K562 (cell line): ENCODE data around the gene LRP1B. TPM values are rescaled to one million over a fixed set of nuclear protein-coding genes. Genes with fewer than 3 reads are reported as not detected.

Experiments used
- ATAC-seq: fragments of 200-7000 bp; cut with Tn5 transposase; 3 replicates; pipeline ENCODE4 v1.9.1; 2020; ENCODE audit warnings: moderate library complexity
- BruUV-seq: library from RNA; stranded (reverse); fragments of 400-500 nt; replicated peaks from 2 replicates; lab custom pipeline; 2021; lab: Mats Ljungman, UMichigan
- CTCF ChIA-PET: fragments of 300-600 bp; formaldehyde crosslinking; extraction: SDS; loops from one replicate; lab custom pipeline; 2021; ENCODE audit warnings: low intra/inter-chr PET ratio; lab: Yijun Ruan, JAX
- POLR2A ChIA-PET: fragments of 300-600, 350-650 bp; sonication (Branson Sonifier 250); formaldehyde crosslinking; extraction: SDS; loops from one replicate; lab custom pipeline; 2021; ENCODE audit warnings: antibody characterized with exemption, inconsistent platforms; lab: Yijun Ruan, JAX
- DNase-seq, 4 experiments: peaks; one replicate each; pipeline versions ENCODE4 v3.0.0 to v3.0.0-alpha.2; 2011 to 2018; ENCODE audit warnings: low spot score in 3 of 4, mixed read lengths in 3 of 4; ENCODE audit errors: extremely low read depth in 1 of 4
- FAIRE-seq: peaks from 2 replicates; lab custom pipeline; 2011; peaks lifted over from hg19 to GRCh38; lab: Jason Lieb, UNC
- H2AFZ ChIP-seq: 2 replicates; pipeline ENCODE4 v1.6.0; 2011; ENCODE audit warnings: low read depth, low read length, control low read depth, inconsistent platforms
- H3K27ac ChIP-seq: fragments of 200-600 bp; 3 replicates; pipeline ENCODE4 v1.8.0; 2011; ENCODE audit warnings: low read depth, mild to moderate bottlenecking, control low read depth, inconsistent platforms, low read length, moderate library complexity, mixed read lengths; ENCODE audit errors: extremely low read depth
- H3K27me3 ChIP-seq, 2 experiments: fragments of 300-600 bp in 1 of 2; 2 replicates in 1 of 2; 3 replicates in 1 of 2; pipeline versions ENCODE4 v1.6.0 to v1.8.0; 2011; ENCODE audit warnings: inconsistent platforms in 2 of 2, low read length in 2 of 2, mild to moderate bottlenecking in 1 of 2, mixed read lengths in 1 of 2, moderate library complexity in 1 of 2; ENCODE audit not compliant: control insufficient read depth in 2 of 2, insufficient read depth in 2 of 2
- H3K36me3 ChIP-seq: fragments of 300-600 bp; 3 replicates; pipeline ENCODE4 v1.8.0; 2011; ENCODE audit warnings: mild to moderate bottlenecking, low read length, inconsistent platforms; ENCODE audit not compliant: control insufficient read depth, insufficient read depth
- H3K4me1 ChIP-seq, 2 experiments: fragments of 200-600 bp in 1 of 2; replicated peaks in 1 of 2; 2 replicates in 1 of 2; 3 replicates in 1 of 2; pipeline versions ENCODE4 v1.5.1 to v1.8.0; 2011; ENCODE audit warnings: inconsistent platforms in 2 of 2, low read length in 2 of 2, mild to moderate bottlenecking in 1 of 2, mixed read lengths in 1 of 2, moderate library complexity in 1 of 2; ENCODE audit not compliant: control insufficient read depth in 2 of 2, insufficient read depth in 2 of 2
- H3K4me2 ChIP-seq: 2 replicates; pipeline ENCODE4 v1.6.1; 2011; ENCODE audit warnings: low read length, control low read depth, inconsistent platforms, mixed read lengths; ENCODE audit not compliant: insufficient read depth
- H3K4me3 ChIP-seq: fragments of 200-600 bp; sonication (generic), shearing (Covaris generic); 2 replicates; pipeline ENCODE4 v1.5.1; 2016; ENCODE audit warnings: control low read depth, inconsistent platforms
- H3K79me2 ChIP-seq: fragments of 200-600 bp; 3 replicates; pipeline ENCODE4 v1.8.0; 2011; ENCODE audit warnings: low read length, inconsistent platforms; ENCODE audit not compliant: control insufficient read depth, insufficient read depth
- H3K9ac ChIP-seq, 2 experiments: 2 replicates each; pipeline versions ENCODE4 v1.6.0 to v1.6.1; 2011; ENCODE audit warnings: low read depth in 2 of 2, low read length in 2 of 2, control low read depth in 1 of 2, inconsistent platforms in 1 of 2, mild to moderate bottlenecking in 1 of 2, mixed read lengths in 1 of 2; ENCODE audit not compliant: insufficient read depth in 1 of 2
- H3K9me1 ChIP-seq: one replicate; pipeline ENCODE4 v1.6.0; 2011; ENCODE audit warnings: inconsistent platforms, mild to moderate bottlenecking, low read length, moderate library complexity; ENCODE audit not compliant: control insufficient read depth, insufficient read depth
- H3K9me3 ChIP-seq: replicated peaks from 2 replicates; pipeline ENCODE4 v1.5.1; 2011; ENCODE audit warnings: low read depth, low read length, inconsistent platforms; ENCODE audit not compliant: control insufficient read depth, insufficient read depth
- H4K20me1 ChIP-seq: replicated peaks from 2 replicates; pipeline ENCODE4 v1.6.1; 2011; ENCODE audit warnings: low read length, inconsistent platforms, mixed read lengths; ENCODE audit not compliant: control insufficient read depth, insufficient read depth
- ATF1 ChIP-seq, 2 experiments: fragments of 450-650 bp in 1 of 2; IDR thresholded peaks; 2 replicates each; pipeline ENCODE4 v1.6.1; 2016; ENCODE audit warnings: missing compliant biosample characterization in 1 of 2, missing genetic modification characterization in 1 of 2
- DACH1 ChIP-seq: fragments of 450-650 bp; IDR thresholded peaks from 2 replicates; pipeline ENCODE4 v1.6.1; 2018; ENCODE audit not compliant: partially characterized antibody
- JUNB ChIP-seq: fragments of 450-650 bp; formaldehyde crosslinking; conservative IDR thresholded peaks from 2 replicates; pipeline ENCODE4 v1.4.0; 2020; ENCODE audit warnings: mild to moderate bottlenecking
- KHSRP ChIP-seq: fragments of 450-650 bp; IDR thresholded peaks from 2 replicates; pipeline ENCODE4 v1.6.1; 2017
- L3MBTL2 ChIP-seq: fragments of 450-650 bp; IDR thresholded peaks from 2 replicates; pipeline ENCODE4 v1.6.1; 2016; ENCODE audit warnings: mild to moderate bottlenecking, moderate library complexity
- LARP7 ChIP-seq: fragments of 450-650 bp; IDR thresholded peaks from 2 replicates; pipeline ENCODE4 v1.6.1; 2016
- NR2F6 ChIP-seq: fragments of 450-650 bp; formaldehyde crosslinking; IDR thresholded peaks from 2 replicates; pipeline ENCODE4 v1.4.0; 2020; ENCODE audit warnings: mild to moderate bottlenecking
- POLR2H ChIP-seq: IDR thresholded peaks from 2 replicates; pipeline ENCODE4 v1.6.1; 2016; ENCODE audit warnings: missing genetic modification characterization, low read depth, mild to moderate bottlenecking, control low read depth, missing compliant biosample characterization, moderate library complexity
- PTBP1 ChIP-seq: fragments of 200-400 bp; formaldehyde crosslinking; IDR thresholded peaks from 2 replicates; pipeline ENCODE4 v1.6.1; 2017; ENCODE audit warnings: low read depth, low read length
- STAT5B ChIP-seq: fragments of 250-450 bp; sonication (Bioruptor Pico); IDR thresholded peaks from 2 replicates; pipeline ENCODE4 v1.8.0; 2021; ENCODE audit warnings: mild to moderate bottlenecking, inconsistent platforms
- TEAD2 ChIP-seq: fragments of 450-650 bp; IDR thresholded peaks from 2 replicates; pipeline ENCODE4 v1.6.1; 2016; ENCODE audit warnings: missing genetic modification characterization, control low read depth, missing compliant biosample characterization
- TEAD4 ChIP-seq, 2 experiments: sonication (generic) in 1 of 2; formaldehyde crosslinking in 1 of 2; IDR thresholded peaks; 2 replicates each; pipeline versions ENCODE4 v1.6.1 to v1.8.0; 2012 to 2022; ENCODE audit warnings: borderline replicate concordance in 1 of 2, inconsistent platforms in 1 of 2, low read length in 1 of 2, mild to moderate bottlenecking in 1 of 2, missing genetic modification reagents in 1 of 2
- TOE1 ChIP-seq, 2 experiments: fragments of 450-650 bp in 1 of 2; sonication (generic) in 1 of 2; formaldehyde crosslinking in 1 of 2; IDR thresholded peaks; 2 replicates each; pipeline versions ENCODE4 v1.7.1 to v1.8.0; 2016 to 2022; ENCODE audit warnings: borderline replicate concordance in 2 of 2, mild to moderate bottlenecking in 2 of 2, antibody characterized with exemption in 1 of 2, inconsistent platforms in 1 of 2, low read depth in 1 of 2, missing genetic modification reagents in 1 of 2, moderate library complexity in 1 of 2
- ZNF76 ChIP-seq: fragments of 250-450 bp; sonication (Bioruptor Pico); IDR thresholded peaks from 2 replicates; pipeline ENCODE4 v1.4.0; 2020; ENCODE audit warnings: mild to moderate bottlenecking, moderate library complexity, borderline replicate concordance
- WGBS: fragments of 100-300 bp; shearing (Covaris generic); methylation state at CpG from one replicate; pipeline ENCODE4 v1.1.6; 2016; ENCODE audit warnings: low coverage, mixed read lengths; ENCODE audit not compliant: insufficient coverage; ENCODE audit errors: missing lambda C conversion rate; 5-methylcytosine and 5-hydroxymethylcytosine counted together
- in situ Hi-C: fragments of 300-500 bp; cut with MboI; formaldehyde crosslinking; loops from 4 replicates; pipeline ENCODE4 v1.15.0; 2018; ENCODE audit warnings: inconsistent platforms, mixed read lengths
- intact Hi-C: fragments of 100-400 bp; cut with micrococcal nuclease; formaldehyde crosslinking; loops from 2 replicates; pipeline ENCODE4 v1.14.2; 2022
- polyA plus RNA-seq, 8 experiments: library from polyadenylated mRNA; depleted of rRNA in 4 of 8; stranded (reverse) in 5 of 8; unstranded in 3 of 8; fragments of >200 nt; fragmentation: Nextera tagmentation in 2 of 8; fragmentation: Illumina TruSeq in 1 of 8; extraction: Ambion mirVana in 2 of 8; extraction: Trizol in 1 of 8; gene quantifications; 2 replicates each; pipeline versions ENCODE4 v1.2.1 to v1.2.3, GENCODE V29; 2011 to 2014; ENCODE audit warnings: inconsistent platforms in 1 of 8, missing spikeins in 1 of 8
- total RNA-seq, 7 experiments: library from RNA; depleted of rRNA in 6 of 7; stranded (reverse); fragments of >200 nt in 6 of 7; fragmentation: Illumina TruSeq in 2 of 7; extraction: Trizol in 2 of 7; gene quantifications; 2 replicates each; pipeline versions ENCODE4 v1.2.1 to v1.2.3, GENCODE V29; 2011 to 2021; ENCODE audit warnings: low replicate concordance in 1 of 7
- TF ChIP-seq, protein P1 (sequence below): IDR thresholded peaks from 3 replicates; pipeline ENCODE4 v1.6.1; 2011; ENCODE audit warnings: borderline replicate concordance, mild to moderate bottlenecking, moderate library complexity; ENCODE audit not compliant: insufficient read length; ENCODE audit errors: extremely low read depth
- TF ChIP-seq, protein P2 (sequence below): fragments of 150-350 bp; conservative IDR thresholded peaks from 2 replicates; pipeline ENCODE4 v1.6.1; 2014; ENCODE audit warnings: low read length

Gene LRP1B
- total and polyA plus RNA-seq, 9 of the 15 experiments (the other 6 are each of a cell fraction or from before 2014, with no cell fraction given), result not detected

- no peaks in the 10 kb centered on the region for H3K79me2 ChIP-seq
- TF ChIP-seq, protein P1, sequence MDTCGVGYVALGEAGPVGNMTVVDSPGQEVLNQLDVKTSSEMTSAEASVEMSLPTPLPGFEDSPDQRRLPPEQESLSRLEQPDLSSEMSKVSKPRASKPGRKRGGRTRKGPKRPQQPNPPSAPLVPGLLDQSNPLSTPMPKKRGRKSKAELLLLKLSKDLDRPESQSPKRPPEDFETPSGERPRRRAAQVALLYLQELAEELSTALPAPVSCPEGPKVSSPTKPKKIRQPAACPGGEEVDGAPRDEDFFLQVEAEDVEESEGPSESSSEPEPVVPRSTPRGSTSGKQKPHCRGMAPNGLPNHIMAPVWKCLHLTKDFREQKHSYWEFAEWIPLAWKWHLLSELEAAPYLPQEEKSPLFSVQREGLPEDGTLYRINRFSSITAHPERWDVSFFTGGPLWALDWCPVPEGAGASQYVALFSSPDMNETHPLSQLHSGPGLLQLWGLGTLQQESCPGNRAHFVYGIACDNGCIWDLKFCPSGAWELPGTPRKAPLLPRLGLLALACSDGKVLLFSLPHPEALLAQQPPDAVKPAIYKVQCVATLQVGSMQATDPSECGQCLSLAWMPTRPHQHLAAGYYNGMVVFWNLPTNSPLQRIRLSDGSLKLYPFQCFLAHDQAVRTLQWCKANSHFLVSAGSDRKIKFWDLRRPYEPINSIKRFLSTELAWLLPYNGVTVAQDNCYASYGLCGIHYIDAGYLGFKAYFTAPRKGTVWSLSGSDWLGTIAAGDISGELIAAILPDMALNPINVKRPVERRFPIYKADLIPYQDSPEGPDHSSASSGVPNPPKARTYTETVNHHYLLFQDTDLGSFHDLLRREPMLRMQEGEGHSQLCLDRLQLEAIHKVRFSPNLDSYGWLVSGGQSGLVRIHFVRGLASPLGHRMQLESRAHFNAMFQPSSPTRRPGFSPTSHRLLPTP, result no peak
- TF ChIP-seq ZNF76 (CRISPR knock-in tag) (no peak), TOE1 (IDR thresholded peaks at IDR 0.05; ENCODE audit: borderline replicate concordance) (no peak), TOE1 (CRISPR knock-in tag; IDR thresholded peaks at IDR 0.05; ENCODE audit: borderline replicate concordance, low read depth) (no peak), JUNB (CRISPR knock-in tag) (no peak), DACH1 (no peak), TEAD2 (no peak), LARP7 (no peak), STAT5B (CRISPR knock-in tag) (no peak), TEAD4 (IDR thresholded peaks at IDR 0.05; ENCODE audit: low read length) (no peak), TEAD4 (CRISPR knock-in tag; IDR thresholded peaks at IDR 0.05; ENCODE audit: borderline replicate concordance) (no peak), L3MBTL2 (no peak), PTBP1 (no peak), POLR2H (no peak), ATF1 (CRISPR knock-in tag; IDR thresholded peaks at IDR 0.05) (no peak), ATF1 (tag; IDR thresholded peaks at IDR 0.05) (no peak), KHSRP (no peak), NR2F6 (CRISPR knock-in tag) (no peak)
- TF ChIP-seq, protein P2, sequence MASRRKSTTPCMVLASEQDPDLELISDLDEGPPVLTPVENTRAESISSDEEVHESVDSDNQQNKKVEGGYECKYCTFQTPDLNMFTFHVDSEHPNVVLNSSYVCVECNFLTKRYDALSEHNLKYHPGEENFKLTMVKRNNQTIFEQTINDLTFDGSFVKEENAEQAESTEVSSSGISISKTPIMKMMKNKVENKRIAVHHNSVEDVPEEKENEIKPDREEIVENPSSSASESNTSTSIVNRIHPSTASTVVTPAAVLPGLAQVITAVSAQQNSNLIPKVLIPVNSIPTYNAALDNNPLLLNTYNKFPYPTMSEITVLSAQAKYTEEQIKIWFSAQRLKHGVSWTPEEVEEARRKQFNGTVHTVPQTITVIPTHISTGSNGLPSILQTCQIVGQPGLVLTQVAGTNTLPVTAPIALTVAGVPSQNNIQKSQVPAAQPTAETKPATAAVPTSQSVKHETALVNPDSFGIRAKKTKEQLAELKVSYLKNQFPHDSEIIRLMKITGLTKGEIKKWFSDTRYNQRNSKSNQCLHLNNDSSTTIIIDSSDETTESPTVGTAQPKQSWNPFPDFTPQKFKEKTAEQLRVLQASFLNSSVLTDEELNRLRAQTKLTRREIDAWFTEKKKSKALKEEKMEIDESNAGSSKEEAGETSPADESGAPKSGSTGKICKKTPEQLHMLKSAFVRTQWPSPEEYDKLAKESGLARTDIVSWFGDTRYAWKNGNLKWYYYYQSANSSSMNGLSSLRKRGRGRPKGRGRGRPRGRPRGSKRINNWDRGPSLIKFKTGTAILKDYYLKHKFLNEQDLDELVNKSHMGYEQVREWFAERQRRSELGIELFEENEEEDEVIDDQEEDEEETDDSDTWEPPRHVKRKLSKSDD, result no peak
- H3K4me3 ChIP-seq, result no peak overlapping the region
- H3K27ac ChIP-seq, result no peak overlapping the region
- no peak overlapping the region for H3K4me2 ChIP-seq
- CTCF ChIA-PET, result no interaction called here
- intact Hi-C loops, result no loop called here
- no peak for DNase-seq
- POLR2A ChIA-PET, result no interaction called here
- H3K9ac ChIP-seq, result no peak overlapping the region
- no peak overlapping the region for H2AFZ ChIP-seq
- H3K4me1 ChIP-seq, result no peaks in the 10 kb centered on the region
- H3K27me3 ChIP-seq, result no peaks in the 10 kb centered on the region
- no peak for ATAC-seq
- H4K20me1 ChIP-seq, result no peaks in the 10 kb centered on the region
- no peak for FAIRE-seq
- BruUV-seq, result no TSS peak
- no peaks in the 10 kb centered on the region for H3K36me3 ChIP-seq
- H3K9me1 ChIP-seq, result no peaks in the 10 kb centered on the region
- no peaks in the 10 kb centered on the region for H3K9me3 ChIP-seq
- WGBS, result 0% methylated on average over 2 of the region's 2 CpGs
- in situ Hi-C loops, result no loop called here
Observed at GRCh38 chr2:140577453-140577852, 1553.4 kb downstream of the LRP1B start.
